Measurements from ENCODE around the gene ARHGAP23.

Gene ARHGAP23

GRCh38 chr17:38532451-38532850 lies 104.2 kb downstream of the ARHGAP23 start:
- DNase-seq: no peak

GRCh38 chr17:38533241-38533640 lies 105.0 kb downstream of the ARHGAP23 start:
- no peak for DNase-seq

GRCh38 chr17:38533866-38534497 lies 105.7 kb downstream of the ARHGAP23 start:
- no peak for DNase-seq

GRCh38 chr17:38534498-38534885 lies 106.2 kb downstream of the ARHGAP23 start:
- no peak for DNase-seq

- DNase-seq: no peak
Measured at GRCh38 chr17:38535886-38536285, 107.6 kb downstream of the ARHGAP23 start.

GRCh38 chr17:38536661-38537060 lies 108.4 kb downstream of the ARHGAP23 start:
- DNase-seq: no peak

GRCh38 chr17:38538906-38539305 lies 110.6 kb downstream of the ARHGAP23 start:
- no peak for DNase-seq

- DNase-seq: no peak
Measured at GRCh38 chr17:38539386-38539785, 111.1 kb downstream of the ARHGAP23 start.

GRCh38 chr17:38540514-38541045 lies 112.3 kb downstream of the ARHGAP23 start:
- DNase-seq: no peak

- no peak for DNase-seq
Measured at GRCh38 chr17:38541281-38541680, 113.0 kb downstream of the ARHGAP23 start.

- DNase-seq: no peak
Measured at GRCh38 chr17:38542286-38542685, 114.0 kb downstream of the ARHGAP23 start.

GRCh38 chr17:38543403-38544174 lies 115.3 kb downstream of the ARHGAP23 start:
- no peak for DNase-seq

GRCh38 chr17:38544175-38544838 lies 116.0 kb downstream of the ARHGAP23 start:
- DNase-seq: no peak

- no peak for DNase-seq
Measured at GRCh38 chr17:38544839-38545209, 116.6 kb downstream of the ARHGAP23 start.

GRCh38 chr17:38545531-38546225 lies 117.4 kb downstream of the ARHGAP23 start:
- no peak for DNase-seq

GRCh38 chr17:38546396-38546795 lies 118.1 kb downstream of the ARHGAP23 start:
- no peak for DNase-seq

- no peak for DNase-seq
Measured at GRCh38 chr17:38547444-38547843, 119.2 kb downstream of the ARHGAP23 start.

- DNase-seq: no peak
Measured at GRCh38 chr17:38549285-38549684, 121.0 kb downstream of the ARHGAP23 start.

- DNase-seq: no peak
Measured at GRCh38 chr17:38550661-38551060, 122.4 kb downstream of the ARHGAP23 start.

GRCh38 chr17:38551121-38551520 lies 122.9 kb downstream of the ARHGAP23 start:
- no peak for DNase-seq

- DNase-seq: no peak
Measured at GRCh38 chr17:38552343-38552742, 124.1 kb downstream of the ARHGAP23 start.

GRCh38 chr17:38554430-38555350 lies 126.4 kb downstream of the ARHGAP23 start:
- no peak for DNase-seq
